ENCODE data around the gene MBNL1.

The MBNL1 gene

GRCh38 chr3:152252755-152253154 lies 16.0 kb upstream of the MBNL1 start:
- H3K4me3 ChIP-seq (ENCODE audit: low read depth, low read length) = no peak overlapping the region
- TF ChIP-seq CTCF (IDR thresholded peaks at IDR 0.05; ENCODE audit: low read depth, low read length) = no peak

- no peak for TF ChIP-seq CTCF (IDR thresholded peaks at IDR 0.05; ENCODE audit: low read depth, low read length)
- H3K4me3 ChIP-seq (ENCODE audit: low read depth, low read length) = no peak overlapping the region
These were observed 15.2 kb upstream of the MBNL1 start for GRCh38 chr3:152253514-152253913.

- no peak for TF ChIP-seq CTCF (IDR thresholded peaks at IDR 0.05; ENCODE audit: low read depth, low read length)
These were observed 14.7 kb upstream of the MBNL1 start for GRCh38 chr3:152254041-152254440.

GRCh38 chr3:152255290-152255689 lies 13.4 kb upstream of the MBNL1 start:
- TF ChIP-seq CTCF (IDR thresholded peaks at IDR 0.05; ENCODE audit: low read depth, low read length) = no peak
- H3K4me3 ChIP-seq (ENCODE audit: low read depth, low read length) = no peak overlapping the region

More at GRCh38 chr3:152254041-152254440, 14.7 kb upstream of the MBNL1 start:
- no peak overlapping the region for H3K4me3 ChIP-seq (ENCODE audit: low read depth, low read length)

- no peak for TF ChIP-seq CTCF (IDR thresholded peaks at IDR 0.05; ENCODE audit: low read depth, low read length)
- H3K4me3 ChIP-seq (ENCODE audit: low read depth, low read length) = no peak overlapping the region
These were observed 11.7 kb upstream of the MBNL1 start for GRCh38 chr3:152256851-152257562.

GRCh38 chr3:152257563-152258035 lies 11.1 kb upstream of the MBNL1 start:
- H3K4me3 ChIP-seq (ENCODE audit: low read depth, low read length) = no peak overlapping the region
- no peak for TF ChIP-seq CTCF (IDR thresholded peaks at IDR 0.05; ENCODE audit: low read depth, low read length)

Data from WI38 (cell line).